Measurements from ENCODE around the gene TARS1.
A peak's percentile ranks its signal among the peaks of the same experiment; 100 is the strongest.

TARS1 gene

GRCh38 chr5:33441241-33442177 is 744 bp downstream of the TARS1 start:
- DNase-seq, result peak; percentile 68

- no peak for DNase-seq
These were observed 3.8 kb downstream of the TARS1 start for GRCh38 chr5:33444542-33444941.

DNA sequence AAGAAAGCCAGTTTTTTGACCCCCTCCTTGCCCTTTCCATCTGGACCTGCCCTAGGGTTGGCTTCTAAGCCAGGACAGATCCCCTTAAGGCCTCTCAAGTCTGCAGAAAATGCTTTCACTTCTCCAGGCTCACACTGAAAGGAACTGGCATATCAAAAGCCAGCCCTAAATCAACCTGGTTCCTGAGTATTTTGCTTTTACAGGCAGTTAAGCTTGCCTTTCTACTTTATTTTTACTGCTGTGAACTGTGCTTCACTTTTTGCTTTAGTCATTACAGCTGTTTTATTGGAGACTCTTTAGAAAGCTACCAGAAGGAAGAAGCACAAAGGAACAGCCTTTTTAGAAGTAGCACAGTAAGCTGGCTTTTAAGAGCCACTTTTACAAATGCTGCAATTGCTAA is 5.0 kb downstream of the TARS1 start:
- DNase-seq, result no peak

- DNase-seq, result no peak
These were observed 7.4 kb downstream of the TARS1 start for GRCh38 chr5:33448118-33448517.

DNA sequence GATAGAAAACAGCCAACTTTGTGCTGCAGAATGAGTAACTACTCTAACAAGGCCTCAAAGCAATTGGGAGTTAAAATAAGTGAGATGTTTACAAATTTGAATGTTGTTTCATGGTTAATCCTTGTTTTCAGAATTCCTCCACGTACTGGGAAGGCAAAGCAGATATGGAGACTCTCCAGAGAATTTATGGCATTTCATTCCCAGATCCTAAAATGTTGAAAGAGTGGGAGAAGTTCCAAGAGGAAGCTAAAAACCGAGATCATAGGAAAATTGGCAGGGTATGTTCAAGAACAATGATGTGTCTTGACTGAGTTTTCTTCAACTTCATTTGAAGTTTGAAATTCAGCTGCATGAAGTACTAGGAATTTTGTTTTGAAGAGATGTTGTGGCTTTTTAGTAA is 16.4 kb downstream of the TARS1 start:
- no peak for DNase-seq

- no peak for DNase-seq
These were observed 17.1 kb downstream of the TARS1 start for GRCh38 chr5:33457817-33458216.

DNA sequence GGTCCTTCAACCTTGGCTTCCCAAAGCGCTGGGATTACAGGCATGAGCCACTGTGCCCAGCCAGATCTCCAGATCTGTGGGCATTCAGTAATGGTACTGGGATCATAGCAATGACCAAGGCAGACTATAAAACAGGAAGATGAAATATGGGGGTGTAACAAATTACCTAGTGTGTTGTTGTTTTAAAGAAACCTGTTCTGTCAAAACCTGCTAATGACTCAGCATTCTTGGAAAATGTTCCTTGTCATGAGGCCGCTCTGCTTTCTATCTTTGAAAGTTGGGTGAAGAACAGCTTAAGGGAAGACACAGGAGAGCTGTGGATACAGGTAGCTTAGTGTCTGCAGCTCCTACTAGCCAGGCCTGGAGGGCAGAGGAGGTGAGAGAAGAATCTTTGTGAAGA is 19.4 kb downstream of the TARS1 start:
- DNase-seq, result no peak

- DNase-seq, result no peak
These were observed 21.7 kb downstream of the TARS1 start for GRCh38 chr5:33462456-33462855.

DNA sequence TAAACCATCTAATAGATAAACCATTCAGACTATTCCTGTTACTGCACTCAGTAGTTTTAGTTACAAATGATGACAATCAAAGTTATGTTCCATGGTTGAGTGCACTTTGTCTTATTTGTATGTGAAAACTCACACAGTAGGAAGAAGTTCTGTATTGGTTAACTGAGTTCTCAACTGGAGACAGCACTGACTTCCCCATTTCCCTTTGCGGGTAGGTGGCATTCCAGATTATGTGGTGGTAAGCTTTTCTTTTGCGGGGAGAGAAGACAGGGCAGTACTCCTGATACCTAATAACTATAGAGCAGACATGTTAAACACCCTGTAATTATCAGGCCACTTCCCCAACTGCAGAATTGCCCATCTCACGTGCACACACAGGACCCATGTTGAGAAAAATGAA is 24.4 kb downstream of the TARS1 start:
- no peak for DNase-seq

DNA sequence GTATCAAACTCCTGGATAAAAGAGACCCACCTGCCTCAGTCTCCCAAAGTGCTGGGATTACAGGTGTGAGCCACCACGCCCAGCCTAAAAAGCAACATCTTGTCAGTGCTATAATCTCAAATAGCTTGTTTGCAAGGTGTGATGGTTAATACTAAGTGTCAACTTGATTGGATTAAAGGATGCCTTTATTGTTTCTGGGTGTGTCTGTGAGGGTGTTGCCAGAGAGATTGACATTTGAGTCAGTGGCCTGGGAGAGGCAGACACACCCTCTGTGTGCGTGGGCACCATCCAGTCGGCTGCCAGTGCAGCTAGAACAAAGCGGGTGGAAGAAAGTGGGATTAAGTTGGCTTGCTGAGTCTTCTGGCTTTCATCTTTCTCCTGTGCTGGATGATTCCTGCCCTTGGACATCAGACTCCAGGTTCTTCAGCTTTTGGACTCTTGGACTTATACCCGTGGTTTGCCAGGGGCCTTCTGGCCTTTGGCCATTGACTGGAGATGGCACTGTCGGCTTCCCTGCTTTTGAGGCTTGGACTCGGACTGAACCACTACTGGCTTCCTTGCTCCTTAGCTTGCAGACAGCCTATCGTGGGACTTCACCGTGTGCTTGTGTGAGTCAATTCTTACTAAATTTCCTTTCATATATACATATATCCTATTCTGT is 28.1 kb downstream of the TARS1 start:
- DNase-seq, result no peak

GRCh38 chr5:33470544-33470943 is 29.8 kb downstream of the TARS1 start:
- peak; percentile 27 for DNase-seq

- no peak for DNase-seq
These were observed 32.1 kb downstream of the TARS1 start for GRCh38 chr5:33472805-33473409.

DNA sequence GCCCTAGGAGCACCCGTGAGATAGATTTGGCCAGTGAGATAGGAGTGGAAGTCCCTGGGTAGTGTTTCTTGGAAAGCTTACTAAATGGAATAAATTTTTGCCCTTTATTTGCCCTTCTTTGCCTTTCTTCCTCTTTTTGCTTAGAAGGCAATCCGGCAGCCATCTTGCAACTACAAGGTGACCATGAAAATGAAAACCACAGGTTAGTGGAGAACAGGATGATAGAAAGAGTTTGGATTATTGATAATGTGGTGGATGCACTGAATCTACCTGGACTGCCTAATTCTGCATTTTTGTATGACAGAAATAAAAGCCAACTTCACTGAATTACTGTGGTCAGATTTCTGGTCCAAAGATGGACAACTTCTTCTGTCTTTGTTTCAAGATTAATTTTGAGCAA is 33.2 kb downstream of the TARS1 start:
- no peak for DNase-seq

GRCh38 chr5:33474931-33475499 is 34.2 kb downstream of the TARS1 start:
- no peak for DNase-seq

DNA sequence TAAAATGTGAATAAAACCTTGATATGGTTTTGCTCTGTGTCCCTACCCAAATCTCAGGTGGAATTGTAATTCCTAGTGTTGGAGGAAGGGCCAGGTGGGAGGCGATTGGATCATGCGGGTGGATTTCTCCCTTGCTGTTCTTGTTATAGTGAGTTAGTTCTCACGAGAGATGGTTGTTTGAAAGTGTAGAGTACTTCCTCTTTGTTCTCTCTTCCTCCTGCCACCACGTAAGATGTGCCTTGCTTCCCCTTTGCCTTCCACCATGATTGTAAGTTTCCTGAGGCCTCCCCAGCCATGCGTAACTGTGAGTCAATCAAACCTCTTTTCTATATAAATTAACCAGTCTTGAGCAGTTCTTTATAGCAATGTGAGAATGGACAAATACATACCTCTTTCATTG is 34.9 kb downstream of the TARS1 start:
- no peak for DNase-seq

- peak; percentile 16 for DNase-seq
These were observed 36.2 kb downstream of the TARS1 start for GRCh38 chr5:33476992-33477391.

- no peak for DNase-seq
These were observed 37.1 kb downstream of the TARS1 start for GRCh38 chr5:33477816-33478215.

GRCh38 chr5:33479311-33479710 is 38.5 kb downstream of the TARS1 start:
- DNase-seq, result peak; percentile 19

- DNase-seq, result no peak
These were observed 40.1 kb downstream of the TARS1 start for GRCh38 chr5:33480876-33481275.

- DNase-seq, result no peak
These were observed 41.6 kb downstream of the TARS1 start for GRCh38 chr5:33482335-33482734.

DNA sequence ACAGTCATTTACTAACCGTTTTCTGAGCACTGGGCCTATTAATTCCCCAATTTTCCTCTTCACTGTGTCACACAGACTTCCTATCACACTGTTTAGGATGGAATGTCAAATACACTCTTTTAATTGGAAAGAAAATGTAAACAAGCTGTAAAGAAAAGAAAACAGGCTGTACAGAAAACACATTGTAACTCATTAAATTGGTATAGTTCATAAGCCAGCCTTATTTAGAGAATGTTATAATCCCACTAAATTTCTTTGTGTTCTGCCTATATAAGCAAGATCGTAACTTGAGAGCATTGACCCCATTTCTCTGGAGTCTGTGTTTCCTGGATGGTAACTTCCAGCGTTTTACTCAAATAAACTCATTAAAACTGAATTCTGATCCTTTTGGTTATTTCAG is 46.5 kb downstream of the TARS1 start:
- no peak for DNase-seq

DNA sequence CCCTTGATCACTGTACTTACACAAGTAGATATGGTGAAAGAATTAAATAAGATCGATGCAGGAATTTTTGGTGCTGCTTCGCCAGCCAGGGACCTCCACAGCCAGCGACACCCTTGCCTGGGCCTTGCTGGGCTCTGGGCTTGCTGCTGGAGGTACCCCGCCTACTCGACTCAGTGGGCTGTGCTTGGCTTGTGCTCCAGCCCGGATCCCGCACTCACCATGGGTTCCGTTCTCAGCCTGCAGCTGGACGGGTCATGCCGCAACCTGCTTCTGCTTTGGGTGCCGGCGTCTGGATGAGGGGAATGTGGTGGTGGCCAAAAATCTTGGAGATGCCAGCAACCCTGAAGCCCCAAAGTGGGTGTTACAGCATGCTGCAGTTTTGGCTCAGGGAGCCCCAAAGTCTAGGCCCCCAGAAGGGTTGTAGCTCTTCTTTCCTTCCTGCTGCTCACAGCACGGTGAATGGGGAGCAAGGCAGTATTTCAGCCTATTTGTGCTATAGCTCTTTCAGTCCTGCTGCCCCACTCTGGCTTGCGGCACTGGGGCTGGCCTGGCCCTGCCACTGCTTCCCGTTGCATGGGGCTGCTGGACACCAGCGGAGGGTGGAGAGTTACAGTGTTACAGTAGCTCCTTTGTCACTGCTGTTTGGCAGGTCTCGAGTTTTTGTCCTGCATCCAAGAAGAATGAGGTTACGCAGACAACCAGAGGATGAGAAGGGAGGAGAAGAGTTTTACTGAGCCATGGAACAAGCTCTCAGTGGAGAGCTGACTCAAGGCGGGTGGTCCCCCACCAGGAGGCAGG is 48.0 kb downstream of the TARS1 start:
- DNase-seq, result no peak

Measured in HCEC 1CT (cell line).